Right renal cortex interstitium (tissue), 3 donors: Measurements from ENCODE around the gene EIF4G1. TPM values are rescaled to one million over a fixed set of nuclear protein-coding genes. Genes with fewer than 3 reads are reported as not detected.

Experiments used
- DNase-seq, 3 donors: peaks; one replicate each; pipeline ENCODE4 v3.0.0-alpha.2; 2013; ENCODE audit warnings: low read depth in 3 of 3, low spot score in 2 of 3
- polyA plus RNA-seq, 3 donors: library from polyadenylated mRNA; unstranded; fragments of 120-200 nt; gene quantifications; one replicate each; pipeline ENCODE4 v1.2.1, GENCODE V29; 2013; ENCODE audit not compliant: insufficient read length in 3 of 3

Gene EIF4G1
- polyA plus RNA-seq, 3 donors, result 167 to 181 (median 171) TPM

GRCh38 chr3:184347321-184348056 lies 33.1 kb downstream of the EIF4G1 start:
- no peak for DNase-seq

GRCh38 chr3:184348057-184348382 lies 33.6 kb downstream of the EIF4G1 start:
- DNase-seq, result no peak

DNA sequence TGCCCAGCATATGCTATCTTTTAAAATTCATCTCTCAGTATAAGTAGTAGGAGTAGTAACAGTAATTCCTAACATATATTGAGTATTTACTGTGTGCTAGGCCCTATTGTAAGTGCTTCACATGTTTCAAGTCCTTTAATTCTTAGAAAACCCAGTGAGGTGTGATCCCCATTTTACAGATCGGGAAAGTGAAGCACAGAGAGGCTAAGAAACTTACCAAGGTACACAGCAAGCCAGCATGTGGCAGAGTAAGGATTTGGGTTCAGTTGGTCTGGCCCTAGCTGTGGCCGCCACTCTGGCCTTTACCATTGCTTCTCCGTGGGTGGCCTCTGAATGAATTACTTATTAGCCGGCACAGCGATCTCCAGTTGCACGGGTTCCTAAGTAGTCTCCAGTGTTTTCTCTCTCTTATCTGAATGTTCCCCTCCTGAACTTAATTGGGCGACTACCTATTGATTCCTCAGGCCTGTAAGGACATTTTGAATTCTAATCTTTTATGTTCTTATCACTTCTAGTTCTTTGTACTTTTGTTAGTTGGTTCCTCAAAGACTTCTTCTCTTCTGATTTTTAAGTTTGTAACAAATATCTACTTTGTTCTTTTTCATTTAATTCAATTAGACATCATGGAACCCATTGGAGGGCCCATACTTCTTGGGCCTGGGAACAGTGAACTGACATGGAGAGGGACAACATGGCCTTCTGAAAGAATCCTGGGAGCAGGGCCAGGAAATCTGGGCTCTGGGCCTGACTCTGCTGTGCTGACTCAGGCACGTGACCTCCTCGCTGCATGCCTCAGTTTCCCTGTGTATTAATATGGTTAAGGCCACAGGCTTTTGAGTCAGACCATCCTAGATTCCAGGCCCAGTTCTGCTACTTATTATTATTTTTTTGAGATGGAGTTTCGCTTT lies 35.4 kb downstream of the EIF4G1 start:
- no peak for DNase-seq

- no peak for DNase-seq
Measured at GRCh38 chr3:184350618-184351017, 36.2 kb downstream of the EIF4G1 start.

DNA sequence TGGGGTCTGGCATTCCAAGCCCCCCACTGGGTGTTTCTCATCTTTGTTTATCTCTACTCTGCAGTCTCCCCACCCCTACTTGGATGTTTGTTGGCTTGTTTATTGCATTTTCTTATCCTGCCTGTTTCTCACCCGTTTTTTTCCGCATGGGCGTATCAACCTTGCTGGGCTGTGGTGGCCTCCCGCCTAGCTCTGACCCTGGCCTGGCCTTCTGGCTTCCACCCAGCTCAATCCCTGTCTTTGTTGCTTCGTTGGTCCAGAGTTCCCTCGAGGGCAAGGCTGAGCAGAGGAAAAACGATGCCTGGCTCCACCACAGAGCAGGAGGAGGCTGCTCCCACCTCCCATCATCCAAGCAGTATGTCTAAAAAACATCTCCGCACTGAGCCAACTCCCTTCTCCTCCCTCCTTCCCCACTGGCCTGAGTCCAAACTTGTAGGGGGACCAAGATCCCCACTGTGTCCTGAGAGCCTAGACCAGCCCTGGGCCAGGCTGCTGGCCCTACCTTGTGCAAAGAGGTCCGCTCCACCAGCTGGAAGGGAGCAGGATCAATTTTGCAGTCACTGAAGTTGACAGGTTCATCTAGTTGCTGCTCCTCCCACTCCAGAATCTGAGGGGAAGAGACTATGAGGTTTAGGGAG lies 37.2 kb downstream of the EIF4G1 start:
- no peak for DNase-seq

DNA sequence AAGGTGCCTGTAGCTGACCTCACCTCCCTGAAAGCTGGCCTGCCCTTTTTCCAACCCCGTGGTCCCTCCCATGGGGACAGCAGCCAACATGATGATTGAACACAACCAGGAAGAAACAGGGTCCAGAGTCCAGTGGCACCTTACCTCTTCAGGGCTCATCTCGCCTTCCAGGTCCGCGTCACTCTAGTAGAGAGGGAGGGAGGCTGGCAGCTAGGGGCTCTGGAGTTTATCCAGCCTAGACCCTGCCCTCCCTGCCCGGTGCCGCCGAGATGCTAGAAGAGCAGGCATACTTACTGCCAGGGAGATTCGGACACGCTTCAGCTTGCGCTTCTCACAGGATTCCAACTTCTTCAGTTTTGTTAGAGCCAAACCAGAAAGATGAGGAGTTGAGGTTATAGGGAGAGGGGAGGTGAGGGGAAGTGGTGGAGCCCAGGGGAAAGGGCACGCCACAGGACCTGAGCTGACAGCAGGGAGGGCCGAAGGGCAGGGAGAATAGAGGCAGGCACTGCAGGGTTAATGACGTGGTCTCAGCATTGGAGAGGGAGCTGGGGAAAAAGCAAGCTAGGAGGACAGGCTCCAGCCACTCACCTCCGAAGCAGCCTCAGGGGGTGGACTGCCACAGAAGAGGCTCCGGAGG lies 37.9 kb downstream of the EIF4G1 start:
- no peak for DNase-seq

DNA sequence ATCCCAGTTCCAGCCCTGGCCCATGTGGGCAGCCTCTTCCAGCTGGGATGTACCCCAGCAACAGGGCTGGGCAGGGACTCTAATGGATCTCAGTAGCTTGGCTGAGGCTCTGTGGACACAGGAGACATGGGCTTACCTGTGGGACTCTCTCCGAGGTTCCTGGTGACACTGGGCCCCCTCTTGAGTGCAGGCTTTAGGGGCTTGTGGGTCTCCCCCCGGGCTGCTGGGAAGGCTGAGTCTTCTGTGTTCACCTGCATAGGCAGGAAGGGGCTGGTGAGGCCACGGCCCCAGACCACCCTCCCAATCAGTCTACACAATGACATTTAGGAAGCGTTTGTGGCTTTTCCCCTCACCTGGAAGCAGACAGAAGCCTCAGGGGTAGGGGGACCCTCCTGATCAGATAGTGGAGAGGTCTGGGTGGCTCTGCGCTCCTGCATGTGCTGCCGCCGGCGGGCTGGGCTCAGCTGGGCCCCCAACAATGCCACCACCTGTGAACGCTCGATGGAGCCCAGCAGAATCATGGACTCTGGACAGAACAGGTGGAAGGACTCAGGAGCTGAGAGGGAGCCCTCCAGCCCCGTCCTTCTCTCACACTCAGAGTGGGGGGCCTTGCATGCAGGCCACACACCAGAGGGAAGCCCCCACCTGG lies 38.6 kb downstream of the EIF4G1 start:
- no peak for DNase-seq

DNA sequence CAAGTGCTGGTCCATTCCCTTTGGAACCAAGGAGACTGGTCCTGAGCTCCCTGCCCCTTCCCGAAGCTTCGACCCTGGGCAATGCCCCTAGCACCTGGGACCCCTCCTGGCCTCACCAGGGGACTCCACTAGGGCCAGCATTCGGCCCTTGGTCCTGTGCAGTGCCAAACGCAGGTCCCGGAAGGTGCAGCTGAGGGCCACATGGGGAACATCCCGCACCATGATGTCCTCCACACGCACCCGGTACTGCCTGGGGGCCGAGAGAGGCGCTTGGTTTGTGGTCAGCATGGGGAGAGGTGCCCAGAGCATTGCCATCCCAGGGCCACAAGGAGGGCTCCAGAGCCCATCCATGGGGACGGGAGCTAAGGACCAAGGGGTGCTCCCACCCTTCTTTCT lies 39.1 kb downstream of the EIF4G1 start:
- no peak for DNase-seq

GRCh38 chr3:184354121-184354728 lies 39.8 kb downstream of the EIF4G1 start:
- no peak for DNase-seq

DNA sequence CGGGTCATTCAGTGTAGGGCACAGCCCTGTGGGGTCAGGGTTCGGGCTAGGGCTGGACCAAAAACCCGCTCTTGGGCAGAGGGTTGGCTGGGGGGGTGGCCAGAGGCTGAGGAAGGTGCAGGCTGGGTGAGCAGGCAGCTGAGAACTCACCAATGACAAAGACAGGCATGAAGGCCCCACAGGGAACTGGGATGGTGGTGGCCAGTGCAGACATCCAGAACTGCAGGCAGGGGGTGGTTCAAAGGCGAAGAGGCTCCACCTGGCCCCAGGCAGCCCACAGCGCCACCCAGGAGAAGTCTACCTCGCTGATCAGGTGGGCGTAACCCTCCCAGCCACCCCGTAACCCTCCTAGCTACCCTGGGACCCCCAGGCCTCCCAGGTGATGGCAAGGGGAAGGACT lies 40.3 kb downstream of the EIF4G1 start:
- DNase-seq, result no peak

GRCh38 chr3:184355261-184356040 lies 41.0 kb downstream of the EIF4G1 start:
- DNase-seq, result no peak

GRCh38 chr3:184357248-184358123 lies 43.1 kb downstream of the EIF4G1 start:
- no peak for DNase-seq

DNA sequence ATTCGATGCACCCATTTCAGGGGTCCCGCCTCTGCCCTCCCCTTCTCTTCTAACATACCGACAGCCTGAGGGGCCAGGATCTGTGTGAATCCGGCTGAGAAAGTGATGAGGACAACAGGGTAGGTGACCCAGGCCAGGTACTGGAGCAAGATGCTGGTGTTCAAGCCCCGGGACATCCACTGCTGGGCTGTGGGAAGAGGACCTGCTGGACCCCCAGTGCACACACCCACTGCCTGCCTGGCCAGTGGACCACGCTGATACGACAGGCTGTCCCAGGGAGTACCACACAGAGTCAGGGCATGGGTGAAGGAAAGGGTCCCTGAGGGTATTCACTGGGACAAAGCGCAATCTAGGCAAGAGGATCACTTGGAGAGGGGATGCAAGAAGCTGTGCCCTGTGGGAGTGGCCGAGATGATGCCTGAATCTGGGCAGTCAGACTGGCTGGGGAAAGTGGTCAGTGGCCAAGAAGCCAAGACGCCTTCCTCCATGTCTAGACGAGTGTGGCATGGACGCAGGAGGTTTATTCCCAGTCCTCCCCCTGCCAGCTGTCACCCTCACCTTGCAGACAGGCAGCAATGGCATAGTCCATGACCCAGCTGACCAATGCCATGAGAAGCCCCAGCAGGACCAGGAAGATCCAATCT lies 43.8 kb downstream of the EIF4G1 start:
- no peak for DNase-seq

DNA sequence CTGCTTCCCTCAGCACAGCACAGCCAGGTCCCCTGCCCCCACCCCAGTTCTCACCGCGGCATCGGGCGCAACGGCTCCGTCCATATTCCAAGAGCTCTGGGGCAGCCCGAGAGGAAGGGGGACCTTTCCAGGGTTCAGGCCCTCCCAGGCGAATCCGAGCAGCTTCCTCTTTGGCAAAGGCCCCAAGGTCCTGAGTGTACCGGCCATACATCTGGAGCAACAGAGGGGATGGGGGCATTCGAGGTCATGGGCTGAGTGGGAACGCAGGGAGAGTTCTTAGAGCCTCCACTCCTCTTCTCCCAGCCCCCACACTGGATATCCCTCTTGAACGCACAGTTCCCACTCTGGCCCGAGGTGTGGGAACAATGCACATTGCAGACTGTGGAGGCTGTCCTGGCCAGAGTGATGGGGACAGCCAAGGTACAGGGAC lies 44.5 kb downstream of the EIF4G1 start:
- no peak for DNase-seq

DNA sequence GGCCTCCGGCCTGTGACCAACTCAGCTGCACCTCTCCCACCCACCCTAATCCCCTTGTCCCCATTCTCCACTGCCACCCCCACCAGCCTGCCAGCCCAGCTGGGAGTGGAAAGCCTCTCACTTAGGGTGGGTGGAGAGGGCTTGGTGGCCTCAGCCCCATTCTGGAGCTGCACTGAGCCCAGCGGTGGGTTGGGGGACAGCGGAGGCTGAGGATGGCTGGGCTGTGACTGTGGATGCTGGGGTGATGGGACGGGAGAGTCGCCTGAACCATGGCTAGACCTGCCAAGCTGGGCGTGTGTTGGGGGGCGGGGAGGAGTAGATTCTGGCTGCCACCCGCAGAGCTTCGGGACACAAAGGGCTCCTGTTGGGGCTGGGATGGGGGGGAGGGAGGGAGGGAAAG lies 45.2 kb downstream of the EIF4G1 start:
- DNase-seq, result no peak

GRCh38 chr3:184360070-184360928 lies 45.9 kb downstream of the EIF4G1 start:
- DNase-seq, result no peak

DNA sequence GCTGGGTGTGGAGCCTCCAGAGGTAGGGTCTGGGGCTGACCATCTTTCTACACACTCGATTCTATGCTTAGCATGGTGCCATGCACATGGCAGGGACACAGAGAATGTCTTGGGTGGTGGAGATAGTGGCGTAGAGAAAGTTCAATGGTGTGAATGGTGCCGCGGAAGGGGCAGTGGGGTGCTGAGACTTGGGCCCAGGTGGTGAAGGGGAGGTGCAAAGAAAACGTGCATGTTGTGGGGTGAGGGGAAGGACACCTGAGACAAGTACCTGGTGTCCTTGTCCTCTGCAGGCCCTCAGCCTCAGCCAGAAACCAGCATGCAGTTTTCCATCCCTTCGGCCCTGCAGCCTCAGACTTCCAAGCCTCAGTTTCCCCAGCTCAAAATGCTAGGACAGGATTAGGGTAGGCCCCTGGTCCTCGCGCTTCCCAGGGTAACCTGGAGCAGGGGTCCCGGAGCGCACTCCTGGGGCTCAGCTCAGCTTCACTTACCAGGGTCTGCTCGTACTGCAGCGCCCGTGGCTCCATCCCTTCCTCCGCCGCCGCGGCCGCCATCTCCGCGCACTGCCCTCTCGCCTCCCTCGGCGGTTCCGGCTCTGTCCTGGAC lies 46.6 kb downstream of the EIF4G1 start:
- DNase-seq, result no peak
